Measurements from ENCODE around the gene CYFIP1.

CYFIP1 gene

DNA sequence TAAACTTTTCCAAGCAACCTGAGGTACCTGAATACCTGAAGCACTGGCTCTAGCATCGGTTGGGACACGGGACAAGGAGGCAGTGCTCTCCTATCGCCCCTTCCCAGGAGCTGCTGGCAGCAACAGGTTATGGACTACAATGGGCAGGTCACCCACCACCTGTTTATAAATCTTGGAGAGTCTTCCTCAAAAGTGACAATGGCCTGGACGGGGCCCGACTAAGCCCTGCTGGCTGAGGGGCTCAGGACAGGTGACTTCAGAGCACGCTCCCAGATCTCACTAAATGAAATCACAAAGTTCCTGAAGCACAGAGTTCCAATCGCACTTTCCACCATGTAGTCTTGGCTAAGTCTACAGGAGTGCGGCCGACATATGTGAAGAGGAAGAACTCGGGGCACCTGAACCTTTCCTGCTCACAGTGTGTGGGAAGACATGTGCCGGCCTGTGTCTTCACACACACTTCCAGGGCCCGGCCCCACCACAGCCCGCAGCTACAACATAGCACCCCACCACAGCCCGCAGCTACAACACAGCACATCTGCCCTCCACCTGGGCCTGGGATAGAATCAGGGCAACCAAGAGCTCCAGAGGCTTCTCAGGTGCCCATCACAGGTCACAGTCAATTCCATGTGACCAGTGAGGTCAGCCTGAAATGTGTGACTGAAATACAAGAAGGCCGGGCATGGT, 12.9 kb downstream of the CYFIP1 start:
- no peak for DNase-seq

GRCh38 chr15:22966321-22967083, 13.7 kb downstream of the CYFIP1 start:
- no peak for DNase-seq

- no peak for DNase-seq
Observed at GRCh38 chr15:22963641-22964040, 16.5 kb downstream of the CYFIP1 start.

GRCh38 chr15:22962611-22963010, 17.6 kb downstream of the CYFIP1 start:
- no peak for DNase-seq

GRCh38 chr15:22961762-22962161, 18.4 kb downstream of the CYFIP1 start:
- no peak for DNase-seq

- no peak for DNase-seq
Observed at GRCh38 chr15:22960556-22960955, 19.6 kb downstream of the CYFIP1 start.

DNA sequence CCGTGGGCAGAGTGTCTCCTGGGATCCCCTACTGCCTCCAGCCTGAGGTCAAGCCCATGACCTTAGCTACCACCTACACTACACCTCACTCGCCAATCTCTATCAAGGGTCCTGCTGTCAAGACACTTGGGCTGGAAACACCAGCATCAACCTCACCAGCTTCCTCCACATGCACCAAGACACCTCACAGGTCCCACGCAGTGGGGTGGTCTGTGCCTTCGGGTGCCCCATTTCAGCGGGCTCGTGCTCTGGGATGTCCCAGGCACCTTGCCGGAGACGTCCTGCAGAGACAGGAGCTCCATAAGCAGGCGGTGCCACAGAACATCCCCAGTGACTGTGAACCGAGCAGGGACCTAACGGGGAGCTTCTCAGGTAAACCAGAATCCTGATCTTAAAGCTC, 20.0 kb downstream of the CYFIP1 start:
- no peak for DNase-seq

- DNase-seq: no peak
Observed at GRCh38 chr15:22959321-22960101, 20.7 kb downstream of the CYFIP1 start.

DNA sequence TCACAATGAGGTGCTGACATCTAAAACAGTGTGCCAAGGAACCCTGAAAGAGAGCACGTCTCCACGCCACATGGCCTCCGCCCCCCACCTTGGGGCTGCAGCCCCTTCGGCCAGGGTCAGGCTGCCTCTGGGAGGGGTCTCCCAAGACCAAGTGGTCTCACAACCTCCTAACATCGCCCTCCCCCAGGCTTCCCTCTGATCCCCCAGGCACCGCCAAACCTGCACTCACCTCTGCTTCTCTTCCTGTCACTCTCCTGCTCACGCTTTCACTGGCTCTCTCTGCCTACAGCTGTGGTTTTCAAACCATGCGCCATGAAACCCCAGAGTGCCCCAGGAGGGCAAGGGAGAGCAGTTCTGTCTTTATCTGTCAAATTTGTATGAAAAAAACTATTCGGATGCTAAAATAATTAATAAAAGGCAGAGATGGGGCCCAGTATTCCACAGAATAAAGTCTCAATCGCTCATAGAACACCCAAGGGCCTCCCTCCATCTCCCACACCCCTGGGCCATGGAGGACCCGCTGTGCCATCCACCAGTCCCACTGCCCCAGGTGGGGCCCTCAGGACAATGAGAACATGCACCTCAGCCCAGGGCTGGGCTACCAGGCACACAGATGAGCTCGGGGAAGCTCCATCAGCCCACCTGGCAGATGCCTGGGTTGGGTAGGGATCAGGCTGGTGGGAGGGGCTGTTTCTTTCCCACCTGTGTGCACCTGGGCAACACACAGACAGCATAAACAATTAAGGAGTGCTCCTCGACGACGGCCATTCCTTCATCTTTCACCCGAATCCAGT, 21.5 kb downstream of the CYFIP1 start:
- no peak for DNase-seq

DNA sequence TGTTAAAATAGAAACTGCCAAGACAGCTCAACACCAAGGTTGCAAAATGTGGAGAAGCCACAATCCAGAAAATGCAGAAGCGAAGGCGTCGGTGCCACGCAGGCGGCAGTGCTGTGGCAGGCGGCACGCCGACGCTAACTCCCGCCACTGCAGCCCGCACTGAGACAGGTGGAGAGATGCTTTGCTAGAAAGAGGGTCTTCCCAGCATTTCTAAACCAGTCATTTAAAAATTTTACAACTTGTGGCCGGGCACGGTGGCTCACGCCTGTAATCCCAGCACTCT, 23.2 kb downstream of the CYFIP1 start:
- DNase-seq: no peak

- DNase-seq: no peak
Observed at GRCh38 chr15:22956257-22956977, 23.8 kb downstream of the CYFIP1 start.

- DNase-seq: no peak
Observed at GRCh38 chr15:22955544-22956119, 24.5 kb downstream of the CYFIP1 start.

DNA sequence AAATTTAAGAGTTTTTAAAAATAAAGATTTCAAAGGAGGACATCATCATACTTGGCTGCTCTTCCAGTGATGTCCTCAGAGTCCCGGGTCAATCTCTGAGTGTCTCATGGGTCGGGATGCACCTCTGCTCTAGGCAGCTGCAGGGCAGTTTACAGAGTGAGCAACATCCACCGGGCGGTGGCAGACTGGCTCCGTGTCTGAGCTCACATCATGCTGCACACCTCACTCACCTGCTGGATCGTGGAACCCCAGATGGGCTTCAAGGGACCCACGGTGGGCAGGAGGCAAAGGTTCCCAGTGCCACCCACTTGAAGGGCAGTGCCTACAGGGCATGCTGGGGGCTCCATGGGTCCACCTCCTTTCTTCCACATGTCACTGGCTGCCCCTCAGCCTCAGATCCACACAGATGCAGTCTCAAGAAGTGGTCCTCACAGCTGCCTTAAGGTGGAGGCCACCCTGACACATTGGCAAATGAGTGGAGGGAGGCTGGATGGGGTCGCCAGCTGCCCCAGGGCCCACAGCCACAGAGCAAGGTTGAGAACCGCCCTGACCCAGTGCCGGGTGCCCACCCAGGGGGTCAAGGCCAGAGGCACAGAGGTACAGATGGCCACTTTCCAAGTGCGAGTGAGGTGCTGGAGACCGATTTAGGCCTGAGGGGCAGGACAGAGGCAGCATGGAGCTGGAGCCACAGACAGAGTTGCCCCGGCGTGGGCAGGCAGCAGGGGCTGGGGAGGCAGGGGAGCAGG, 25.2 kb downstream of the CYFIP1 start:
- no peak for DNase-seq

DNA sequence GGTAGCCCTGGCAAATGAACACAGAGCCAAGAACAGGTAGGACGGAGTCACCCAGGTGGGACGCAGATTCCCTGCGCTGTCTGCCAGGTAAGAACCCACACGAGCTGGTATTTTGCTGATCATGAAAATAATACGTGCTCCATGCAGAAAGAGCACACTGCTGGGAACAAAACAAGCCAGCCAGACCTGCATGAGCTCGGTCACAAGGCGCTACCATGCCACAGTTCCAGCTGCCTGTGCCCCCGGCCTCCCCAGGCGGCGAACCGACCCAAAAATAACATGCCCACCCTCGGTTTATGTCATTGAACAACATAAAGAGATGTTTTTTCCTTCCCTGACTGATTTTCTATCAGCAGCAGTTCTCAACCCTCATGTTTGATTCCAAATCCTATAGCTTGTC, 25.8 kb downstream of the CYFIP1 start:
- no peak for DNase-seq

- no peak for DNase-seq
Observed at GRCh38 chr15:22952796-22953579, 27.2 kb downstream of the CYFIP1 start.

GRCh38 chr15:22951381-22952280, 28.5 kb downstream of the CYFIP1 start:
- no peak for DNase-seq

GRCh38 chr15:22951031-22951380, 29.2 kb downstream of the CYFIP1 start:
- no peak for DNase-seq

DNA sequence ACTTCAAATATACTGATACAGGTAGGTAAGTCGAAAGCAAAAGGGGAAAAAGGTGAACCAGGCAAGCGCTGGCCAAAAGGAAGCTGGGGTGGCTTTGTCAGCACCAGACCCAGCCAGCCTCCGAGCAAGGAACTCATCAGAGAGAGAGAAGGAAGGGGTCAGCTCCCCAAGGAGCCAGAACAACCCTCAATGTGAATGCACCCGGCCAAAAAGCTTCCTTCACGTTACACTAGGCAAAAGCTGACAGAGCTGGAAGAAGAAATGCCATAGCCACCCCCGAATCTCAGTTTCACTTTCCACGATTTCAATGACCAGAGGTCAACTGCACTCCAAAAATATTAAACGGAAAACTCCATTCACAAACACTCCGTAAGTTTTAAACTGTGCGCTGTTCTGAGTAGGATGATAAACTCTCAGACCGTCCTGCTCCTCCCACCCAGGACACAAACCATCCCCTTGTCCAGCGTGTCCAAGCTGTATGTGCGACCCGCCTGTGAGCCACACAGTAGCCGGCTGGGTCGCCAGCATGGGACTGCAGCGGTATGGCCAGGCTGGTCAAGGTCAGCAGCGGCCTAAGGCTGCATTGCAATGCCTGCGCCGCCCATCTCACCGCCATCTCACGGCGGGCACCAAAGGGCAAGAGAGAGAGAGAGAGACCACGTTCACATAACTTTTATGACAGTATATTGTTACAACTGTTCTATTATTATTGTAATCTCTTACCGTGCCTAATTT, 29.7 kb downstream of the CYFIP1 start:
- no peak for DNase-seq

DNA sequence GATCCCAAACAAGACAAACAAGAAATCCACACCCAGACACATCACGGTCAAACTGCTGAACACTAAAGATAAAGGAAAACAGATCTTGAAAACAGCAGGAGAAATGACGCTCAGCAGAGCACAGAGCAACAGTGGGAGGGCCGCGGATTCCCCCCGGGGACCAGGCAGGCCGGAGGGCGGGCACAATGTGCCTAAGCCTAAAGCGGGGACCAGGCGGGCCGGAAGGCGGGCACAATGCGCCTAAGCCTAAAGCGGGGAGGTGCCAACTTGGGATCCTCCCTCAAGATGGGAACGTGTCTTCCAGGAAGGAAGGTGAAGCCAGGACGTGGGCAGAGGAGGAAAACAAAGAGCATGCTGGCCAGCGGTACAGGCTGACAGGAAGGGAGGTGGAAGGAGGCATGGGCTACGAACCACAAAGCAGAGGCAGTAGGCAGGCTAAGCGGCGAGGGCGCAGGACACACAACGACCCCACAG, 31.1 kb downstream of the CYFIP1 start:
- DNase-seq: peak; percentile 19
